ENCODE results near the gene TBX3.
"Not testable (repeated sequence)": the region's sequence is repeated elsewhere in the genome, so short reads cannot be mapped to it uniquely, and the experiment has no call there.

The TBX3 gene

DNA sequence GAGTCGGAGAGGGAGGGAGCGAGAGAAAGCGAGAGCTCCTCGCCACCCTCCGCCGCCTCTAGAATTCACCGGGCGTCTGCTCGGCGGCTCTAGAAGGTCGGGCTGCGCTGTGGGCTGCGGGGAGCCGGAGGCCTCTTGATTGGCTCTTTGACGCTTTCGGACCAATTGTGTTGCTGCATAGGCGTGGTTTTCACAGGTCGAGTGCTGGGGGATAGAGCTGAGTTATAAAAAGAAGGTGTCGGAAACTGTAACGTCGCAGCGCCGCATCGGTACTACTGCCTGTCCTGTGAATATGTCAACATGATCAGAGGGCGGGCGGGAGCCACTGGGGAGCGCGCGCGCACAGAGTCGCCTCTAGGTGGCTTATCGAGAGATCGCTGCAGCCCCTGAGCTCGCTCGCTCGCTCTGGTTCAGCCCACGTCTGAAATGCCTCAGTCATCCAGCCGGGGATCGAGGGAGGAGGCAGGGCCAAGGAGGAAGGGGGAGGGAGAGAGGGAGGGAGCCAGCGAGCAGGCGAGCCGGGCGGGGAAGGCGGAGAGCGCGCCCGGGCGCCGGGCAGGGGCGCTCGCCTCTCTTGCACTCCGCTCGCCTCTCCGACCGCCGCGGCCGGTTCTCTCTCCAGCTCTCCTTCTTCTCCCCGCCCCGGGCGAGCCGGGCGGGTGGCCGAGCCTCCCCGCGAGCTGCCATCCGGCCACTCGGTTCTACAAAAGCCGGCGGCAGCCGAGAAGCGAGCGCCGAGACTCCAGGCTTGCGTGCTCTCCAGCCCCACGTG lies at the start of gene TBX3:
TSS of gene TBX3 (minus strand) at position 78 of the 772 bp plus-strand sequence. CDS start 975 bp downstream, outside the sequence.
- DNase-seq: no peak

DNA sequence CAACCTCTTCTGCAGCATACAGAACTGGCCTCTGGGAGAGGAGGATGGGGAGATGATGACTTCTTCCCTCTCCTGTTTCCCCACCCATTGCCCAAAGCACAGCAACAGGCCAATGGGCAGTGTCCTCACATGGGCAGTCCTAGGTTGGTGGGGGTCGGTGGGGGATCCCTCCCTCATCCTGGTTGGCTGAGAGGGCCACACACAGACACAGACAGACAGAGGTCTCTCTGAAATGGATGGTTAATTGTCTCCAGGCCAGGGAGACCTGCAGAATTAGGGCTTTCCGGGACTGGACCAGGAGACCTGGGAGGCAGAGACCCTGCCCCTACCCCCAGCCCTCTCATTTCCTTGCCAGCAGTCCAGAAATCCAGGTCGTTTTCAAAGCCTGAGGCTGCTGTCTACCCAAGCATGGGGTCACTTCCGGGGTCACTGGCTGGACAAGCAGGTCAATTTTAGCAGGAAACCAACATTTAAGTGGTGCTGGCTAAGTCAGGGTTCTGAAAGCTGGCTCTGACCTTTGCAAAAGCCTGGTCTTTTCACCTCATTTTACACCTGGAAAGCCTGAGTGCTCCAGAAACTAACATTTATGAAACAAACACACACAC lies 48.6 kb upstream of the TBX3 start:
- no peak for DNase-seq

DNA sequence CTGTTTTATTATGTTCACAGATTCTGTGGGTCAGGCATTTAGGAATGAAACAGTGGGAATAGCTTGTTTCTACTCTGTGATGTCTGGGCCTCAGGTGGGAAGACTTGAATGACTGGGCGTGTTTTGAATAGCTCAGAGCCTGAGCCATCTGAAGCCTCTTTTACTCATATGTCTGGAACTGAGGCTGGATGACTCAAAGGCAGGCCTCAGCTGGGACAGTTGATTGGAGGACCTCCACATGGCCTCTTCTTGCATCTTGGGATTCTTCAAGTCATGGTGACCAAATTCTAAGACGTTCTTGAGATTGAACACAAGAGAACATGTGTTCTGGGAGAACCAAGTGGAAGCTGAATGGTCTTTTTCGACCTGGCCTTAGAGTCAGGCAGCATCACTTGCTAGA lies 45.8 kb upstream of the TBX3 start:
- no peak for DNase-seq

DNA sequence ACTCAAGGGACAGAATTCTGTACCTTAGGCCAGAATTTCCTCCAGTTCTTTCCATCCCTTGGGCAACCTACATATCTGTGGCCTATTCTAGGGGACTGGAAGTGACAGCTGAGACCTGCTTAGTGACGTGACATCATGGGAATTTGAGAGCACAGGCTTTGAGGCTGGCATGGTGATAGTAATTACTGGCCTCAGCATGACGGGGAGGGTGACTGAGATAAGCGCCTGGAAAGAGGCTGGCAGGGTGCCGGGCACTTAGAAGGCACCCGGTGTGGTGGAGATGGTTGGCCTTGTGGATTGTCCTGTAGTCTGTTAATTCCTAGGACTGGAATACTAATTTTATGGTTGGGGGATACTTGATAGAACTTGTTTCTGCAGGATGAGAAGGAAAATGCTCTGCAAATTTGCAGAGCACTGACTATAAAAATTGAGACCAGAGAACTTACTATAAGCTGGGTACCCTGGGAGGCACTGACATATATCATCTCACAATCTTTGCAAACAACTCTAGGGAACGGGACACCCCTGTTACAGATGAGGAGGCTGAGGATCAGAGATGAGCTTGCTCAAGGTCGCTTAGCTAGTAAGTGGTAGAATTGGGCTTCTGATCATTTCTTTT lies 42.2 kb upstream of the TBX3 start:
- no peak for DNase-seq

DNA sequence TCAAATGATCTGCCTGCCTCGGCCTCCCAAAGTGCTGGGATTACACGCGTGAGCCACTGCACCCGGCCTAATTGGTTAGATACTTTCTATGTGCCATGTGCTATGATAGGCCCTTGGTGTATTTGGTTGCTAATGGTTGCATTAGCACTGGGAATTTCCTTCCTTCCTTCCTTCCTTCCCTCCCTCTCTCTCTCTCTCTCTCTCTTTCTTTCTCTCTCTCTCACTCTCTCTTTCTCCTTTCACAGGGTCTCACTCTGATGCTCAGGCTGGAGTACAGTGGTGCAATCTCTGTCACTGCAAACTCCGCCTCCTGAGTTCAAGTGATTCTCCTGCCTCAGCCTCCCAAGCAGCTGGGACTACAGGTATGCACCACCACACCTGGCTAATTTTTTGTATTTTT lies 38.2 kb upstream of the TBX3 start:
- DNase-seq: not testable (repeated sequence)

DNA sequence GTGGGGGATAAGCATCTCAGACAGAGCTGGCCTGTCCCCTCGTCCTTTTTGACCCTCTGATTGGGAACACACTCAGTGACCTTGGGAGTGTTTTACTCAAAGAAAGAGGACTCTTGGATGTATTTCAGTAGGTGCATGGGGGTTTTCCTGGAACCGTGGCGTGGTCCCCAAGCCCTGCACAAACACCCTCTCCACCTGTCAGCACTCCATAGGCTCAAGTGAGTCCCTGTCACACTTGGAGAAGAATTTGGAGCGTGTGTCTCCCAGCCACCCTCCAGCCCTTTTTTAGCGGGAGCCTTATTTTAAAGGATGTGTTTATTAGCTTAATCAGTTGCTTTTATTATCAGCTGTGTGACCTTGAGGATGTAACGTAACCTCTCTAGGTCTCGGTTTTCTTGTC lies 37.3 kb upstream of the TBX3 start:
- DNase-seq: no peak

DNA sequence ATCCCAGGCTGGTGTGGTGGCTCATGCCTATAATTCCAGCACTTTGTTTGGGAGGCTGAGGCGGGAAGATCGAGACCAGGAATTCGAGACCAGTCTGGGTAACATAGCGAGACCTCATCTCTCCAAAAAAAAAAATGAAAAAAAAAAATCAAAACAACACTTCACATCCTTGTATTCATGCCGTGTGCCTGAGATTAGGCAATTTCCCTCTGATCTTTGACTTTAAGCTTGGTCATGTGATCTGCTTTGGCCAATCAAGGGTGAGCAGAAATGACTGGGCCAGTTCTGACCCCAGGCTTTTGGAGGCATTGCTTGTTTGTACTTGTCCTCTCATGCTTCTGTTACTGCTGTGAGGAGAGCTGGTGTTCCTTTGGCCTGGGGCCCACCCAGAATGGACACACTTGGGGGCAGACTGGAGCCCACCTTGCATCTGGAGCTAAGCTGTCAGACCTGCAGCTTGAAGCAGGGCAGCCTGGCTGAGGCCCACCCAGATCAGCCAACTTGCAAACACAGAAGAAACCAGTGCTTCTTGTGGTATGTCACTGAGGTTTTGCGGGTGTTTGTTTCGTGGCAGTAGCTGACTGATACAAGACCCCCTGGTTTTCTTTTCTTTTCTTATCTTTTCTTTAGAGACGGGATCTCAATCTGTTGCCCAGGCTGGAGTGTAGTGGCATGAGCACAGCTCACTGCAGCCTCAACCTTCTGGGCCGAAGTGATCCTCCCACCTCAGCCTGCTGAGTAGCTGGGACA lies 29.7 kb upstream of the TBX3 start:
- DNase-seq: no peak

DNA sequence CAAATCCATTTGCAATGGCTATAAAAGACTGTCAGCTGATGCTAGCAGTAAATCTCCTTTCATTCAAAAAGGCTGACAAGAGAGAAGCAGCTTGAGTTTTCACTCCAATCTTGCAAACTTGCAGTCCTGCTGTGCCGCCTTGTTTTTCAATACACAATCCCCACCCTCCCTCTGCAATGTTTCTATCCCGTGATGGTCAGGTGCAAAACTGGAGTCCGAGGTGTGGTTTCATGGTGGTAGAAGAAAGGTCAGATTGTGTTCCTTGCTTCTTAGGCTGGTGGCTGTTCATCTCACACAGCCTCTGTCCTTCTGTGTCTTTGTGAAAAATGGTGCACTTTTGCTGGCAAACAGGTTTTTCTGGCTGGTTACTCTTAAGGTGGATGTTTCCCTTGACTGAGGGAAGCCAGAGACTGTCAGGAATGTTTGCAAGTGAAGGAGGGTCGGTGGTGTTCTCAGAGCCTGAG lies 27.7 kb upstream of the TBX3 start:
- no peak for DNase-seq

DNA sequence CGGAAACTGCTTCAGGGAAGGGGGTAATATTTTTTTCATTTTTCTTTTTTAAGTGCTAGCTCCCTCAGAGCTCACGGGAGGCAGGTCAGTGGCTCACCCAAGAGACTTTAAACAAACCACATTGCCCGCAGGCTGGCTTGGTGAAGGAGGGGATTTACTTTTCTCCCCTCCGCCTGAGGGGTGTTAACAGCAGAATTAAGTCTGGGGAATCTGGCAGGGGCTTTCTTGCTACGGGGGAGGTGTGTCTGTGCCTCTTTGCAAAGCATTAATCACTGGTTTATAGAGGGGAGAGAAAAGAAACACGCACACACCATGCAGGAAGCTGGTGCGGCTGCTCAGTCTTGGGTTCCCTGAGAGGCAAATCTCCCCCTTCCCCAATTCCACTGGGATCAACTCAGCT lies 26.2 kb upstream of the TBX3 start:
- DNase-seq: no peak

DNA sequence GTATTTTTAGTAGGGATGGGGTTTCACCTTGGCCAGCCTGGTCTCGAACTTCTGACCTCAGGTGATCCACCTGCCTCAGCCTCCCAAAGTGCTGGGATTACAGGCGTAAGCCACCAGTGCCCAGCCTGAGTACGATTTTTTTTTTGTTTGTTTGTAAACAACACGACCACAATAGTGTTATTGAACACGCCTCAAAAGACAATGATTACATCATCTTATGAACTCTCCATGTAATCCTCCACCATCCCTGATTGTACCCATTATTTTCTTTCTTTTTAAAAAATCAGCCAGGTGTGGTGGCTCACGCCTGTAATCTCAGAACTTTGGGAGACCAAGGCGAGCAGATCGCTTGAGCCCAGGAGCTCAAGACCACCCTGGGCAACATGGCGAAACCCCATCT lies 25.1 kb upstream of the TBX3 start:
- DNase-seq: no peak

DNA sequence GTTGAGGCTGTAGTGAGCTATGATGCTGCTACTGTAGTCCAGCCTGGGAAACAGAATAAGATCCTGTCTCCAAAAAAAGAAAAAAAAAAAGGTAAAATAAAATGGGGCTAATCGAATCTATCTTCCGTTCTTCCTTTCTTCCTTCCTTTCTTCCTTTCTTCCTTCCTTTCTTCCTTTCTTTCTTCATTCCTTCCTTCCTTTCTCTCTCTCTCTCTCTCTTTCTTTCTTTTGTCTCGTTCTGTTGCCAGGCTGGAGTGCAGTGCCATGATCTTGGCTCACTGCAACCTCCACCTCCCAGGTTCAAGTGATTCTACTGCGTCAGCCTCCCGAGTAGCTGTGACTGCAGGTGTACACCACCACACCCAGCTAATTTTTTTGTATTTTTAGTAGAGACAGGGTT lies 24.6 kb upstream of the TBX3 start:
- not testable (repeated sequence) for DNase-seq

DNA sequence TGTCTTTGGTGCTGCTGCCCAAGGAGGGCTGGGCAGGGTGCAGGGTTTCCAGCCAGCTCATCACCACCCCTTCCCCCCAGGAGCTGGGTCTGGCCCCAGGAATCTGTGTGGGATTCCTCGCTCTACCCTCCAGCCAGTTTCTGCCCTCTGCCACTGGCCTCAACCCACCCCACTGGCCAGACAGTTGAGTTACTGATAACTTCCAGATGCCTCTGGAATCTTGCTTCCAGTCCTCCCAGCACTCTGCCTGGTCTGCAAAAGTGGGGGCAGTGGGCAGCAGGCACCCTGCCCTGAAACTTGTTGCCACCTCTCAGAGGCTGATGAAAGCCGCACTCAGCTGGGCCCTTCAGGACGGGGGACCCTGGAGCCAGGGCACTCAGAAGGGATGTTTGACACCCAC lies 20.1 kb upstream of the TBX3 start:
- no peak for DNase-seq

DNA sequence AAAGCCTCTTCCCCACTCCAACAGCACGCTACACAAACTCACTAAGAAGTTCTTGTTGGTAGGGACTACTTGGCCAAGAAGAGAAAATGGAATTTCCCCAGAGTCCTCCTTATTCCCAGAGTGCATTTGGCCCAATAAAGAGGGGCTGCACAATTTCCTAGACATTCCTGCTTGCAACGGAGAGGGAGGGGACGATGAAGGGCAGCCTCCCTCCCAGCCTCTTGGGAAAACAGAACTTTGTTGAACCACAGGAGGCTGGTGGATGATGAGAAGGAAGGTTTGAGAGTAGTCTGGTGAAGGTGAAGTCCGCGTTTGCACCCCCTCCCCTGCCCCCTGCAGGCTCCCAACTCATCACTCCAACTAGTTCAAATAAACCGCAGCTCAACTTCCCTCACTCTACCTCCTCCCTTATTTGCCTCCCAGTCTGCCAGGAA lies 19.1 kb upstream of the TBX3 start:
- DNase-seq: no peak

DNA sequence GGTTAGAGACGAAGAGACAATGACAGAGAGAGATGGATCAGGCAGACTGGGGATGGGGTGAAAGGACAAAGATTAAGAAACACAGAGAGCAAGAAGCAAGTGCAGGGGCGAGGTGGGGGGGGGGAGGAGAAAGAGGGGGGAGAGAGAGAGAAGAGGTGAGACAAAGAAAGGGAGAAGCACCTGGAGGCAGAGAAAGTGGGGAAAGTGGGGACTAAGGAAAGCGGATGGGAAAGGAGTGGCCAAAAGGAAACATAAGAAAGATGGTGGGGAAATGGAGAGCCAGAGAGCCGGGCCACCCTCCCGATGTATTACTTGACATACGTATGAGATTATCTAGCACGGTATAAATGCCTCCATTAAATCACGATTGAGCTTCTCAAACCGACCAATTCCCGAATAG lies 18.5 kb upstream of the TBX3 start:
- no peak for DNase-seq

DNA sequence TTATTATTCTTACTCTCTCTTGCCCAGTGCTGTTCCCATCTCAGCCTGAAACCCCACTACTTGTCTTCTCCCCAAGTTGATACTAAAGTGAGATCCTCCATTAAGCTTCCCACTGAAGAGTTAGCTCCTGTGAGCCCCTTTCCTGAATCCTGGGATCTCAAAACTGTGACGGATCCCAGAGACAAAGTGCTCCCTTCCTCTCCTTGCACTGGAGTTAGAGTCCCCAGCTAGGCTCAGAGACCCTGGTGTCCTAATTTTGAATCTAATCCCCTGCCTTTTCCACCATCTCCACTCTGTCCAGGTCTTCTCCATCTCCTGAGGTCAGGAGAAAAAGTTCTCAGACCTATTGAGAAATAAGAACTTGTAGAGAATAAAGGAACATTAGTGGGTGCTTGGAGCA lies 17.6 kb upstream of the TBX3 start:
- DNase-seq: no peak

DNA sequence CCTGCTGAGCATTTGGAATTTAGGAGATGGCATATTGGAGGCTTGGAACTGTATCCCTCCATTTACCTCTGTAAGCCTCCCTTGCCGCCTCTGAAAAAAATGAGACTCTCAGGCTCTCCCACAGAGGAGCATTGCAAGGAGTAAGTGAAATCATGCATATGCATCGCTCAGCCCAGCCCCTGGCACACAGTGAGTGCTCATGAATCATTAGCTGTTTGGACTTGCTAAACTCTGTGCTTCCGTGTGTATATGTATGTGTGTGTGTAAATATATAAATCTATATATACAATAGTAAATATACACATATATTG lies 17.1 kb upstream of the TBX3 start:
- no peak for DNase-seq

DNA sequence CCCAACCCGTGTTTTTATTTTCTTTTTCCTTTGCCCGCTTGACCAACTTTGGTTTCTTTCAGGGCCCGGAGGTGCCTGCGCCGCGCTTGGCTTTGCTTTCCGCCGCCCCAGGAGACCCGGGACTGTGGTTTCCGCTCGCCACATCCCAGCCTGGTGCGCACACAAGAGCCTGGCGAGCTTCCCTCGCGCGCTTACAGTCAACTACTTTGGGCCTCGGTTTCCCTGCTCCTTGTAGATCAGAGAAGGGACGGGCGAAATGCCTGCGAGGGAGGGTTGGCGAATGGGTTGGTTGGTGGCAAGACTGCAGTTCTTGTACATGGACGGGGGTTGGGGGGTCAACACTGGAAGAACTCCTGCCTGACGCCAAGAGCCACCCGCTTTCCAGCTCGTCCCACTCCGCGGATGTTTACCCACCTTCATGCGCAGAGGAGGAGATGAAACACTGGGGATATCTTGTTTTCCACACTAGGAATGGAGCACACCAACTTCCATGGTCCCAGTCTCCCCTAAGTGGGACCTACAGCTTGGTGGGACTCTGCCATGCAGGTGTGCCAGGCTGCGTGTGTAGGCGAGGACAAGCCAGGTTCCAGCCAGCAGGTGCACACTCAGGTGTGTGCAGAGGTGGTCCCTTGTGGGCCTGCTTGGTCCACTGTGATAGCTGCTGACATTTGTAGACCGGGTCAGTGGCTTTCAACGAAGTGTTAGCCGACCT lies 16.6 kb upstream of the TBX3 start:
- no peak for DNase-seq

DNA sequence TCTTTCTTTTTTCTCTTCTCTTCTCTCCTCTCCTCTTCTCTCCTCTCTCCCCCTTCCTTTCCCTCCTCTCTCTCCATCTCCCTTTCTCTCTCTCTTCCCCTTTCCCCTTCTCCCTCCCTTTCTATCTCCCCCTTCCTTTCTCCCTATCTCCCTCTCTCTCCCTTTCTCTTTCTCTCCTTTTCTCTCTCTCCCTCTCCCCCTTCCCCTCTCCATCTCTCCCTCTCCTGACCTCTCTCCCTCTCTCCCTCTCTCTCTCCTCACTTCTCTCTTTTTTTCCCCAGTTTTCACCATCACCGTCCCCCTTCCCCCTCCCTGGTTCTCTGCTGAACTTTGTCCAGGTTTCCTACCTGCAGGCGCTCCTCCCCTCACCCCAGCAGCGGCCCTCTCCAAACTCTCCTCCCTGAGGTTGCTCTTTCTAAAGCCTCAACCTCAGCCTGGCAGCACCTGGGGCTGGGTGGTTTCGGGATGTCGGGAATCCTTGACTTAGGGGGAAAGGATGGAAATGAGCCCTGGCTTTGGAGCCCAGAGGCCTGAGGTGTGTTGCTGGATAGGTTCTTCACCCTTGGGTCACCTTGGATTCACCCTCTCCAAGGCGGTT lies 14.7 kb upstream of the TBX3 start:
- no peak for DNase-seq

DNA sequence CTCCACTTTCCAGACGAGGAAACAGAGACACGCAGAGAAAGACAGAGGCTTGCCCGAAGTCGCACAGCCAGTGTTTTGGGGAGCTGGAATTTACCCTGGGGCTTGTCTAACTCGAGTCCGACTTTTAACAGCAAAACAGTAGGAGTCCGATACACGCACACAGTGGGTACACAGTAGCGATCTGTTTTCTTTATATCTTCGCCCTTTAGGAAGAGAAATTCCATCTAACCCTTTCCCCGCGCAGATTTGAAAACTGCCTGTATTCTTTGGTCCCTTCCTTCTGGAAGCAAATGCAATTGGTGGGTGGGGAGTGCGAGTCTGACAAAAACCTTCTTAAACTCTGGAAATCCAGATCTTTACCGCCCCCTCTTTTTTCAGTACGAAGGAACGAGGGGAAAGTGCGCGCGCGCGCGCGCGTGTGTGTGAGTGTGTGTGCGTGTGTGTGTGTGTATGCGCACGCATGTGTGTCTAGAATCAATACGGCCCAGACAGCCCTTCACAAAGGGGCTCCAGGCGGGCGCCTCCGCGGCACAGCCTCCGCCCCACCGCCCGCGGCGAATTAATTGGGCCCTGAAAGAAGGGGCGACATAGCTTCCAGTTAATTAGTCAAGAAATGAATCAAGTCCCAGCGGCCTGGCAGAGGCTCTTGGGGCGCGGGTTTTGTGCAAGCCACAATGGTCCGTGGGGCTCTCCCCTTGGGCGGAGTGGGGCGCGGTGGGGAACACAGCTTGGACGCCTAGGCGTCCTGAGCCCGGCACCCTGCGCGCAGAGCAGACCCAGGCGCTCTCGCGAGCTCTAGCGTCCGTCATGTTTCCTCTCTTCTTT lies 14.0 kb upstream of the TBX3 start:
- no peak for DNase-seq

DNA sequence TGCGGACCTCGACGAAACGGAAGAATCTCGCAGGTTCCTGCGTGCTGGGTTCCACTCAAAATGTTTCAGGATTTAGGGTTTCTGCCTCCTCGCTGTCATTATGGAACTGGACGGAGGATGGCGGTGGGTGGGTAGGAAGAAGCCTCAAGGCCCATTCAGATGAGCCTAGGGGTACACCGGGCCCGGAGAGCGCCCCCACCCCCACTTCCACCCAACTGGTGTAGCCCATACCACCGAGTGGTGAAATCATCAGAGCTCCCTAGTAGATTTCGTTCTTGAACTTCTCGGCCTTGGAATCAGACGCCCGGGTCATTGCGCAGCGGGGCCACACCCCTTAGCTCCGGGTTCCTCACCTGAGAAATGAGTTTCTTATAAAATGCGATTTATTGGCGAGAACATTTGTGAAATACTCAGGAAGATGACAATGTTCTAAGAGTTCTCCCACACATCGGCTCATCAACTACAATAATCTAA lies 13.3 kb upstream of the TBX3 start:
- DNase-seq: no peak

DNA sequence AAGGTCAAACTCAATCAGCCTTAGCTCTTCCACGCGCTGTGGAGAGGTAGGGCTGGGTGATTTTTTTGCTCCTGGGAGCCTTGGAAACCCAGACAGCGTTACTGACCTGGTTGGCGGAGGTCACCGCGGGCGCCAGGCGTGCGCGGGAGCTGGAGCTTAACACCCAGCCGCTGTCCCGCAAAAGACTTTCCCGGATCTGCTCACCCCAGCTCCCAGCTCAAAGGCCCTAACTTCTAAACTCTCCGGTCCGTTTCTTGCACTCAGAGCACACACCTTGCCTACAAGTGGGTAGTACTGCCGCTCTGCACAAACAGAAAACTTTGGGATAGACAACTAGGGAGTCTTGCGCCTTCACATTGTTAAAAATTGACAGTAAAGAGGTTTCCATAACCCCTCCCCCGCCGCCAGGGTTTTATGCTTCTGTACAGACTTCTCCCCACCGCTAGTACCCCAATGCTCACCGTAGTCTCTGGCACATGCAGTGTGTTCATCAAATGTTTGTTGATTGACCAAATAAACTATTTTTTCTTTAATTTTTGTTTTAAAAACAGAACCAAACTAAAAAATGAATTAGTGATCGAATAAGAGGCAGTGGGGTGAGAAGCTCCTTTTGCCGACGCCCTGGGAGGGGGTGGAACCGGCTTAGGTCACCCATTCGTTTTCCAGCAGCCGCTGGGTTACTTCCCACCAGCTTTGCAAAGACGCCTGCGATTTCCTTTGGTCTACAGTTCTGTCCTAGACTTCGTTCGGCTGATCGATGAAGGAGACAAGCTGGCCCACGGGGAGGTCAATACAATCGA lies 12.7 kb upstream of the TBX3 start:
- DNase-seq: no peak

All from activated CD4-positive, alpha-beta T cell treated with anti-CD3 and anti-CD28 coated beads for 1 hour (primary cell).